GM23338 (cell line): Measurements from ENCODE around the gene ADI1. TPM values are rescaled to one million over a fixed set of nuclear protein-coding genes. Genes with fewer than 3 reads are reported as not detected.
A peak's percentile ranks its signal among the peaks of the same experiment; 100 is the strongest.

Source experiments
- ATAC-seq: fragments of 200-7000 bp; cut with Tn5 transposase; 3 replicates; pipeline ENCODE4 v1.9.1; 2020
- DNase-seq: peaks from one replicate; pipeline ENCODE4 v3.0.0-alpha.2; 2015; ENCODE audit warnings: low spot score
- H2AFZ ChIP-seq: fragments of 200-600 bp; sonication (generic); 2 replicates; pipeline ENCODE4 v1.8.0; 2016; ENCODE audit warnings: antibody characterized with exemption, mild to moderate bottlenecking, moderate library complexity
- H3F3A ChIP-seq: fragments of 200-600 bp; sonication (generic); replicated peaks from 2 replicates; pipeline ENCODE4 v1.8.0; 2017; ENCODE audit warnings: antibody characterized with exemption, mixed run types, low read depth
- H3K27ac ChIP-seq: fragments of 200-600 bp; sonication (generic); 2 replicates; pipeline ENCODE4 v1.6.1; 2016; ENCODE audit warnings: low read depth
- H3K27me3 ChIP-seq: fragments of 200-600 bp; sonication (generic); 2 replicates; pipeline ENCODE4 v1.8.0; 2016; ENCODE audit warnings: mild to moderate bottlenecking, mixed run types, moderate library complexity; ENCODE audit not compliant: insufficient read depth
- H3K36me3 ChIP-seq: fragments of 200-600 bp; sonication (generic); 2 replicates; pipeline ENCODE4 v1.8.0; 2016; ENCODE audit warnings: mild to moderate bottlenecking; ENCODE audit not compliant: insufficient read depth
- H3K4me1 ChIP-seq: fragments of 200-600 bp; sonication (generic); 2 replicates; pipeline ENCODE4 v1.8.0; 2016; ENCODE audit warnings: mild to moderate bottlenecking, moderate library complexity; ENCODE audit not compliant: insufficient read depth
- H3K4me2 ChIP-seq: fragments of 200-600 bp; sonication (generic); 2 replicates; pipeline ENCODE4 v1.7.1; 2017; ENCODE audit warnings: mixed run types
- H3K4me3 ChIP-seq: fragments of 200-600 bp; sonication (generic); 2 replicates; pipeline ENCODE4 v1.6.1; 2016; ENCODE audit warnings: mixed run types
- H3K79me2 ChIP-seq: fragments of 200-600 bp; sonication (generic); replicated peaks from 2 replicates; pipeline ENCODE4 v1.8.0; 2017; ENCODE audit warnings: mild to moderate bottlenecking; ENCODE audit not compliant: insufficient read depth
- H3K9me2 ChIP-seq: fragments of 200-600 bp; sonication (generic); 2 replicates; pipeline ENCODE4 v1.8.0; 2017; ENCODE audit not compliant: insufficient read depth
- H4K20me1 ChIP-seq: fragments of 200-600 bp; sonication (generic); replicated peaks from 2 replicates; pipeline ENCODE4 v1.8.0; 2017; ENCODE audit warnings: mild to moderate bottlenecking; ENCODE audit not compliant: insufficient read depth
- H3K27ac Mint-ChIP-seq: 2 replicates; pipeline ENCODE4 v1.8.0; 2020; ENCODE audit warnings: inconsistent platforms, mild to moderate bottlenecking, moderate library complexity, mixed read lengths
- H3K27me3 Mint-ChIP-seq: 3 replicates; pipeline ENCODE4 v1.8.0; 2022; ENCODE audit warnings: low read depth, mild to moderate bottlenecking, moderate library complexity, mixed read lengths, inconsistent platforms; ENCODE audit not compliant: insufficient read depth, poor library complexity
- H3K36me3 Mint-ChIP-seq: 3 replicates; pipeline ENCODE4 v1.8.0; 2021; ENCODE audit warnings: low read depth, mild to moderate bottlenecking, inconsistent platforms, moderate library complexity, mixed read lengths
- H3K4me1 Mint-ChIP-seq: 3 replicates; pipeline ENCODE4 v1.8.0; 2020; ENCODE audit warnings: mild to moderate bottlenecking, inconsistent platforms, mixed read lengths
- H3K4me3 Mint-ChIP-seq: 3 replicates; pipeline ENCODE4 v1.8.0; 2021; ENCODE audit warnings: moderate library complexity, mild to moderate bottlenecking, inconsistent platforms, mixed read lengths
- H3K9me3 Mint-ChIP-seq: 3 replicates; pipeline ENCODE4 v1.8.0; 2020; ENCODE audit warnings: moderate library complexity, mild to moderate bottlenecking, inconsistent platforms, mixed read lengths
- CREB1 ChIP-seq: fragments of 250-450 bp; sonication (Bioruptor Pico); IDR thresholded peaks from 2 replicates; pipeline ENCODE4 v1.5.0; 2020; ENCODE audit warnings: low read depth, mild to moderate bottlenecking, moderate library complexity
- EZH2phosphoT487 ChIP-seq: fragments of 200-600 bp; sonication (generic); IDR thresholded peaks from one replicate; pipeline ENCODE4 v1.8.1; 2018; ENCODE audit warnings: antibody characterized with exemption; ENCODE audit not compliant: unreplicated experiment
- JUNB ChIP-seq: IDR thresholded peaks from one replicate; pipeline ENCODE4 v1.6.1; 2016; ENCODE audit warnings: antibody characterized with exemption; ENCODE audit not compliant: unreplicated experiment
- NANOG ChIP-seq: IDR thresholded peaks from 2 replicates; pipeline ENCODE4 v1.6.1; 2016; ENCODE audit warnings: antibody characterized with exemption, borderline replicate concordance
- POLR2AphosphoS5 ChIP-seq: IDR thresholded peaks from 2 replicates; pipeline ENCODE4 v1.6.1; 2016; ENCODE audit warnings: antibody characterized with exemption, low read depth
- ZNF114 ChIP-seq: fragments of 250-450 bp; sonication (Bioruptor Pico); IDR thresholded peaks from 2 replicates; pipeline ENCODE4 v1.5.0; 2020; ENCODE audit warnings: mild to moderate bottlenecking, moderate library complexity
- ZNF331 ChIP-seq: fragments of 250-450 bp; sonication (Bioruptor Pico); IDR thresholded peaks from 2 replicates; pipeline ENCODE4 v1.5.0; 2020; ENCODE audit warnings: low read depth, mild to moderate bottlenecking, moderate library complexity
- polyA plus RNA-seq: library from polyadenylated mRNA; unstranded; fragments of >200 nt; fragmentation: Nextera tagmentation; extraction: Ambion mirVana; gene quantifications from 2 replicates; pipeline ENCODE4 v1.2.1, GENCODE V29; 2016
- total RNA-seq: library from RNA; depleted of rRNA; stranded (reverse); fragments of >200 nt; shearing (Covaris generic); gene quantifications from 2 replicates; pipeline ENCODE4 v1.2.3, GENCODE V29; 2014
- TF ChIP-seq, protein P1 (sequence below): IDR thresholded peaks from 2 replicates; pipeline ENCODE4 v1.6.1; 2016; ENCODE audit warnings: antibody characterized with exemption
- TF ChIP-seq, protein P2 (sequence below): IDR thresholded peaks from one replicate; pipeline ENCODE4 v1.6.1; 2018; ENCODE audit warnings: antibody characterized with exemption; ENCODE audit not compliant: unreplicated experiment
- TF ChIP-seq, protein P3 (sequence below): fragments of 250-450 bp; sonication (Bioruptor Pico); IDR thresholded peaks from 2 replicates; pipeline ENCODE4 v1.5.0; 2020; ENCODE audit warnings: mild to moderate bottlenecking, moderate library complexity

The ADI1 gene
- total and polyA plus RNA-seq, 2 experiments from 2014 or later = 16.3 to 31.9 TPM

DNA sequence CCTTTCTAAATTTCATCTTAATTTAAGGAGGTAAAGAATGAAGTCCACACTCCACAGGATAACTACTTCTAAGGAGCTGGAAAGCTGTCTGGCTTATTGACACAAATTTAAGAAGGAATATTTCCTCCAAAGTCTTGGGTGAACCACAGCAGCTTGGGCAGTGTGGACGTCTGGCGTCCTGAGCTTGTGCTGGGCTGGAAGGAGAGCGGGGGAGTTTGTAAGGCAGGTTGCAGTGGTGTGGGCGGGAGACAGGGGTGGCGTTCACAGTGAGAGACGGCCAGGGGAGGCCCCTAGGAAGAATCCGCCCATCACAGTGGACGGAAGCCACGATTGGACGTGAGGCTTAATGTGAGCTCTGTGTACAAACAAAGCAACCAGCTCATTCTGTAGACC, 25.7 kb downstream of the ADI1 start:
- Histone ChIP-seq H2AFZ (no peak overlapping the region), H3K27ac (no peak overlapping the region), H3K4me2 (no peak overlapping the region), H3K4me1 (no peaks in the 10 kb centered on the region; the same call in 1 of the 2 replicates), H3F3A (0 out of 2 replicates have a peak, but pooled peaks cover 3% of the 10 kb centered on the region), H3K4me3 (no peak overlapping the region), H3K27me3 (no peaks in the 10 kb centered on the region), H4K20me1 (no peaks in the 10 kb centered on the region), H3K36me3 (no peaks in the 10 kb centered on the region), H3K9me2 (no peaks in the 10 kb centered on the region), H3K79me2 (no peaks in the 10 kb centered on the region)
- Mint-ChIP-seq H3K9me3 (no peaks in the 10 kb centered on the region; the same call in 2 of the 3 replicates), H3K27me3 (peaks cover 9% of the 10 kb centered on the region), H3K4me3 (no peak overlapping the region), H3K27ac (peak overlapping the region; percentile 22; the same call in 1 of the 2 replicates), H3K4me1 (peaks cover 23% of the 10 kb centered on the region), H3K36me3 (peaks cover 23% of the 10 kb centered on the region)
- peak; percentile 60 for DNase-seq
- no peak for TF ChIP-seq EZH2phosphoT487
- no peak for TF ChIP-seq JUNB
- TF ChIP-seq, protein P1, sequence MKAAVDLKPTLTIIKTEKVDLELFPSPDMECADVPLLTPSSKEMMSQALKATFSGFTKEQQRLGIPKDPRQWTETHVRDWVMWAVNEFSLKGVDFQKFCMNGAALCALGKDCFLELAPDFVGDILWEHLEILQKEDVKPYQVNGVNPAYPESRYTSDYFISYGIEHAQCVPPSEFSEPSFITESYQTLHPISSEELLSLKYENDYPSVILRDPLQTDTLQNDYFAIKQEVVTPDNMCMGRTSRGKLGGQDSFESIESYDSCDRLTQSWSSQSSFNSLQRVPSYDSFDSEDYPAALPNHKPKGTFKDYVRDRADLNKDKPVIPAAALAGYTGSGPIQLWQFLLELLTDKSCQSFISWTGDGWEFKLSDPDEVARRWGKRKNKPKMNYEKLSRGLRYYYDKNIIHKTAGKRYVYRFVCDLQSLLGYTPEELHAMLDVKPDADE = no peak
- no peak for TF ChIP-seq ZNF114 (CRISPR knock-in tag)
- ATAC-seq = peak; percentile 79

DNA sequence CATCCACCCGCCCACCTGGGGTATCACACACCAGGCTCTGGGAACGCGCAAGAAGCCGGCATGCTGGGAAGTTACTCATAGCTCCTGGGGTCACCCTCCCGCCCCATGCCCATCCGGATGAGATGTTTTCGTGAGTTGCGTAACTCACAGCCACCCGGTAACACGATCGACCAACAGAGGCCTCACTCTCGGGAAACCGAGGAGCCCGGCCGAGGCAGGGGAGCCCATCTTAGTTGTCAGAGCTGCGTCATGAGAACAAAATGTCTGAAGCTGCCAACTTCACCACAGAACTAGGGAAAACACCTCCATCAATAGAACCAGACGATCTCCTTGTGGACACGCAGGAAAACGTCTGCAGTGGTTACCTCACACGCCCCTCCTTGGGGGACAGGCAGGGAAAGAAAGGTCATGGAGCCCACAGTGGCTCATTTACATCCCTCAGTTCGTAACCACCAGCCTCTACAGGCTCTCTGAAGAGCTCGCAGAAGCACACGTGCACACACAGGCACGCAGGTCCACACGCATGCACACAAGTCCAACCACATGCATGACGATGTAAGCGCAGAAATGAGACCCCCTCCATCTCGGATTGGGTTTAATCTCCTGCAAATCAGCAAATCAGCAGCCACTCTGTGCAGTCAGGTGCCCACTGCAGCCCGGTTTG, 26.2 kb downstream of the ADI1 start:
- H3F3A ChIP-seq = 0 out of 2 replicates have a peak, but pooled peaks cover 3% of the 10 kb centered on the region
- Mint-ChIP-seq H3K4me1 (peaks cover 24% of the 10 kb centered on the region), H3K4me3 (no peak overlapping the region), H3K27me3 (peaks cover 9% of the 10 kb centered on the region), H3K9me3 (no peaks in the 10 kb centered on the region; the same call in 2 of the 3 replicates), H3K36me3 (peaks cover 22% of the 10 kb centered on the region), H3K27ac (peak overlapping the region; percentile 77; the same call in 1 of the 2 replicates)
- H3K79me2 ChIP-seq = no peaks in the 10 kb centered on the region
- H3K36me3 ChIP-seq = no peaks in the 10 kb centered on the region
- peak; percentile 8; the same call in 1 of the 3 replicates for ATAC-seq
- H3K9me2 ChIP-seq = no peaks in the 10 kb centered on the region
- no peak for DNase-seq
- no peak overlapping the region for H3K4me3 ChIP-seq
- H3K27ac ChIP-seq = no peak overlapping the region
- no peaks in the 10 kb centered on the region for H3K27me3 ChIP-seq
- no peaks in the 10 kb centered on the region for H4K20me1 ChIP-seq
- no peak overlapping the region for H2AFZ ChIP-seq
- H3K4me1 ChIP-seq = no peaks in the 10 kb centered on the region; the same call in 1 of the 2 replicates
- H3K4me2 ChIP-seq = no peak overlapping the region
- TF ChIP-seq POLR2AphosphoS5 (no peak), CREB1 (no peak), NANOG (no peak), JUNB (no peak), ZNF331 (CRISPR knock-in tag) (no peak), ZNF114 (CRISPR knock-in tag) (no peak)
- TF ChIP-seq, protein P2, sequence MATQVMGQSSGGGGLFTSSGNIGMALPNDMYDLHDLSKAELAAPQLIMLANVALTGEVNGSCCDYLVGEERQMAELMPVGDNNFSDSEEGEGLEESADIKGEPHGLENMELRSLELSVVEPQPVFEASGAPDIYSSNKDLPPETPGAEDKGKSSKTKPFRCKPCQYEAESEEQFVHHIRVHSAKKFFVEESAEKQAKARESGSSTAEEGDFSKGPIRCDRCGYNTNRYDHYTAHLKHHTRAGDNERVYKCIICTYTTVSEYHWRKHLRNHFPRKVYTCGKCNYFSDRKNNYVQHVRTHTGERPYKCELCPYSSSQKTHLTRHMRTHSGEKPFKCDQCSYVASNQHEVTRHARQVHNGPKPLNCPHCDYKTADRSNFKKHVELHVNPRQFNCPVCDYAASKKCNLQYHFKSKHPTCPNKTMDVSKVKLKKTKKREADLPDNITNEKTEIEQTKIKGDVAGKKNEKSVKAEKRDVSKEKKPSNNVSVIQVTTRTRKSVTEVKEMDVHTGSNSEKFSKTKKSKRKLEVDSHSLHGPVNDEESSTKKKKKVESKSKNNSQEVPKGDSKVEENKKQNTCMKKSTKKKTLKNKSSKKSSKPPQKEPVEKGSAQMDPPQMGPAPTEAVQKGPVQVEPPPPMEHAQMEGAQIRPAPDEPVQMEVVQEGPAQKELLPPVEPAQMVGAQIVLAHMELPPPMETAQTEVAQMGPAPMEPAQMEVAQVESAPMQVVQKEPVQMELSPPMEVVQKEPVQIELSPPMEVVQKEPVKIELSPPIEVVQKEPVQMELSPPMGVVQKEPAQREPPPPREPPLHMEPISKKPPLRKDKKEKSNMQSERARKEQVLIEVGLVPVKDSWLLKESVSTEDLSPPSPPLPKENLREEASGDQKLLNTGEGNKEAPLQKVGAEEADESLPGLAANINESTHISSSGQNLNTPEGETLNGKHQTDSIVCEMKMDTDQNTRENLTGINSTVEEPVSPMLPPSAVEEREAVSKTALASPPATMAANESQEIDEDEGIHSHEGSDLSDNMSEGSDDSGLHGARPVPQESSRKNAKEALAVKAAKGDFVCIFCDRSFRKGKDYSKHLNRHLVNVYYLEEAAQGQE = no peak
- TF ChIP-seq, protein P3, sequence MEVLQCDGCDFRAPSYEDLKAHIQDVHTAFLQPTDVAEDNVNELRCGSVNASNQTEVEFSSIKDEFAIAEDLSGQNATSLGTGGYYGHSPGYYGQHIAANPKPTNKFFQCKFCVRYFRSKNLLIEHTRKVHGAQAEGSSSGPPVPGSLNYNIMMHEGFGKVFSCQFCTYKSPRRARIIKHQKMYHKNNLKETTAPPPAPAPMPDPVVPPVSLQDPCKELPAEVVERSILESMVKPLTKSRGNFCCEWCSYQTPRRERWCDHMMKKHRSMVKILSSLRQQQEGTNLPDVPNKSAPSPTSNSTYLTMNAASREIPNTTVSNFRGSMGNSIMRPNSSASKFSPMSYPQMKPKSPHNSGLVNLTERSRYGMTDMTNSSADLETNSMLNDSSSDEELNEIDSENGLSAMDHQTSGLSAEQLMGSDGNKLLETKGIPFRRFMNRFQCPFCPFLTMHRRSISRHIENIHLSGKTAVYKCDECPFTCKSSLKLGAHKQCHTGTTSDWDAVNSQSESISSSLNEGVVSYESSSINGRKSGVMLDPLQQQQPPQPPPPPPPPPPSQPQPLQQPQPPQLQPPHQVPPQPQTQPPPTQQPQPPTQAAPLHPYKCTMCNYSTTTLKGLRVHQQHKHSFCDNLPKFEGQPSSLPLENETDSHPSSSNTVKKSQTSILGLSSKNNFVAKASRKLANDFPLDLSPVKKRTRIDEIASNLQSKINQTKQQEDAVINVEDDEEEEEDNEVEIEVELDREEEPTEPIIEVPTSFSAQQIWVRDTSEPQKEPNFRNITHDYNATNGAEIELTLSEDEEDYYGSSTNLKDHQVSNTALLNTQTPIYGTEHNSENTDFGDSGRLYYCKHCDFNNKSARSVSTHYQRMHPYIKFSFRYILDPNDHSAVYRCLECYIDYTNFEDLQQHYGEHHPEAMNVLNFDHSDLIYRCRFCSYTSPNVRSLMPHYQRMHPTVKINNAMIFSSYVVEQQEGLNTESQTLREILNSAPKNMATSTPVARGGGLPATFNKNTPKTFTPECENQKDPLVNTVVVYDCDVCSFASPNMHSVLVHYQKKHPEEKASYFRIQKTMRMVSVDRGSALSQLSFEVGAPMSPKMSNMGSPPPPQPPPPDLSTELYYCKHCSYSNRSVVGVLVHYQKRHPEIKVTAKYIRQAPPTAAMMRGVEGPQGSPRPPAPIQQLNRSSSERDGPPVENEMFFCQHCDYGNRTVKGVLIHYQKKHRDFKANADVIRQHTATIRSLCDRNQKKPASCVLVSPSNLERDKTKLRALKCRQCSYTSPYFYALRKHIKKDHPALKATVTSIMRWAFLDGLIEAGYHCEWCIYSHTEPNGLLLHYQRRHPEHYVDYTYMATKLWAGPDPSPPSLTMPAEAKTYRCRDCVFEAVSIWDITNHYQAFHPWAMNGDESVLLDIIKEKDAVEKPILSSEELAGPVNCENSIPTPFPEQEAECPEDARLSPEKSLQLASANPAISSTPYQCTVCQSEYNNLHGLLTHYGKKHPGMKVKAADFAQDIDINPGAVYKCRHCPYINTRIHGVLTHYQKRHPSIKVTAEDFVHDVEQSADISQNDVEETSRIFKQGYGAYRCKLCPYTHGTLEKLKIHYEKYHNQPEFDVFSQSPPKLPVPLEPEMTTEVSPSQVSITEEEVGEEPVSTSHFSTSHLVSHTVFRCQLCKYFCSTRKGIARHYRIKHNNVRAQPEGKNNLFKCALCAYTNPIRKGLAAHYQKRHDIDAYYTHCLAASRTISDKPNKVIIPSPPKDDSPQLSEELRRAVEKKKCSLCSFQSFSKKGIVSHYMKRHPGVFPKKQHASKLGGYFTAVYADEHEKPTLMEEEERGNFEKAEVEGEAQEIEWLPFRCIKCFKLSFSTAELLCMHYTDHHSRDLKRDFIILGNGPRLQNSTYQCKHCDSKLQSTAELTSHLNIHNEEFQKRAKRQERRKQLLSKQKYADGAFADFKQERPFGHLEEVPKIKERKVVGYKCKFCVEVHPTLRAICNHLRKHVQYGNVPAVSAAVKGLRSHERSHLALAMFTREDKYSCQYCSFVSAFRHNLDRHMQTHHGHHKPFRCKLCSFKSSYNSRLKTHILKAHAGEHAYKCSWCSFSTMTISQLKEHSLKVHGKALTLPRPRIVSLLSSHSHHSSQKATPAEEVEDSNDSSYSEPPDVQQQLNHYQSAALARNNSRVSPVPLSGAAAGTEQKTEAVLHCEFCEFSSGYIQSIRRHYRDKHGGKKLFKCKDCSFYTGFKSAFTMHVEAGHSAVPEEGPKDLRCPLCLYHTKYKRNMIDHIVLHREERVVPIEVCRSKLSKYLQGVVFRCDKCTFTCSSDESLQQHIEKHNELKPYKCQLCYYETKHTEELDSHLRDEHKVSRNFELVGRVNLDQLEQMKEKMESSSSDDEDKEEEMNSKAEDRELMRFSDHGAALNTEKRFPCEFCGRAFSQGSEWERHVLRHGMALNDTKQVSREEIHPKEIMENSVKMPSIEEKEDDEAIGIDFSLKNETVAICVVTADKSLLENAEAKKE = no peak
